NCI-H69 (cell line): ENCODE results near the gene CAMK1G.

Experiments used
- DNase-seq: peaks from one replicate; lab custom pipeline; 2025; lab: John Stamatoyannopoulos, UW

Gene CAMK1G

DNA sequence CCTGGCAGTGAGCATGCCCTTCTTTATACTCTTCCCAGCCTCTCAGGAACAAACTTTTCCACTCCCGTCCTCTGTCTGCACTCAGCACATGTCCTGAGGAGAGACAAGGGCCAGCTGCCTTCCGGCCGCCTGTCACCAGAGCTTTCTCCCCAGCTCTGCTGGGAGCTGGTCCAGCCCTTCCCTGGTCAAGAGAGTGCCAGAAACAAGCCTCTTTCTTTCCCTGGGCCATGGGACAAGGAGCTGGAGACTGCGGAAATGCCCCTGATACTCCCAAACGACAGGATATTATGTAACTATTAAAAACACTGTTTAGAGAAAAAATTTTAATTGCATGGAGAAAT lies 58.3 kb downstream of the CAMK1G start:
- no peak for DNase-seq

GRCh38 chr1:209642816-209643215 lies 59.3 kb downstream of the CAMK1G start:
- no peak for DNase-seq

DNA sequence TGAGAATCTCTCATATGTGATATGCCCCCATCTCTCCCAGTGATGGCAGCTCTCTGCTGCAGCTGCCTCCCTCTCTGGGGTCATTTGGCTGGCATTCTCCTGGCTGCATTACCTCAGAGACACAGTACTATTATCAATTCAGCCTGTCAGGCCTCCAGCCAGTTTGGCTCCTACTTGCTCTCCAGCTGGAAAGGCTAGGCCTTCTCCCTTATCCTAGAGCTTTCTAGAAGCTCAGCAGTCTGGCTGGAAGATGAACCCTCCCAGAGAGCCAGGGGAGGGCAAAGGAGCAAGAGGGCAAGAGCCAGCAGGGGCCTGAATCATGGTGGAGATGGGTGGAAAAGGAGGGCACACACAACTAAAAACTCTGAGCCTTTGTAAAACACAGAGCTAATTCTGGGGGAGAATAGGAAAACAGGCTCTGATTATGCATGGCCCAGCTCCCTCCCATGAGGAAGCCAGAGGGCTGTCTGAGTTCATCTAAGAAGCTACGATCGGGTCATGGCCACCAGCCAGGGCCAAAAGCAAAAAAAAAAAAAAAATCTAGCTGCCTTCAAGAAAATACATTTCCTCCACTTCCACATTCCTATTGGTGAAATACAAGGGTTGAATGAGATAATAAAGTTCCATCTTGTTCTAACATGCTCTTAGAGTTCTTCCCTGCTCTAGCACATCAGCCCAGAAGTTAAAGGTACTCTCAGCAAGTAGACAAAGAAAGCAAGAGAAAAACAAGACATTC lies 59.9 kb downstream of the CAMK1G start:
- no peak for DNase-seq

DNA sequence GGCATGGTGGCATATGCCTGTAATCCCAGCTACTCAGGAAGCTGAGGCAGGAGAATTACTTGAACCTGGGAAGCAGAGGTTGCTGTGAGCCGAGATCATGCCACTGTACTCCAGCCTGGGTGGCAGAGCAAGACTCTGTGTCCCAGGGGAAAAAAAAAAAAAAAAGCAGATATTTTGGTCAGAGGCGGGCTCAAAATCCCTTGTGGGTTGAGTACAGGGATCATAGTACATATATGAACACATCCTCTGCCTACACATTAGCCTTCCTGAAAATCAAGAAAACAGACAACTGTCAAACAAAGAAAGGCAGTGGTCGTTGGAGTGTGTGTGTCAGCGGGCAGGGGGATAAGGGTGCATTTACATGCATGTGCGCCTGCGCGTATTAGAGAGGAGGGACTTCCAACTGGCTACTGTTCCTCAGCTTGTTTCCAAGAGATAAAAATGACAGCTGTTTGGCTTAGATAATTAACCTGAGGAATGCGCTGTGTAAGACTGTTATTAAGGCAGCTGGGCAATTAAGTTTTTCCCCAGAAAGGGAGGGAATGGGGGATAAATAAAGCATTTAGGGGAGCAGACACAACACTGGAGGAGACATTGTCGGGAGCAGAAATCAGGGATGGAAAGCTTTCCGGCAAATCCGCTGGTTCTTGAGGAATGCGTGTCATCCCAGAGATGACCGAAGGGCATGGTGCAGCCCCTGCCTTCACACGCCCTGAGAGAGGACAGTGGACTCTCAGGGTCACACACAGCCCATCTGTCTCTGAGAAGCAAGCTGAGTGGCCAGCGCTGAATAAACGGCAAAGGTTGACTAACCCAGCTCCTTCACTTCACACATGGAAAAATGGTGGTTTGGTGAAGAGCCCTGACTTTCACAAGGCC lies 62.3 kb downstream of the CAMK1G start:
- DNase-seq: peak; percentile 56

GRCh38 chr1:209646558-209646957 lies 63.0 kb downstream of the CAMK1G start:
- DNase-seq: no peak

DNA sequence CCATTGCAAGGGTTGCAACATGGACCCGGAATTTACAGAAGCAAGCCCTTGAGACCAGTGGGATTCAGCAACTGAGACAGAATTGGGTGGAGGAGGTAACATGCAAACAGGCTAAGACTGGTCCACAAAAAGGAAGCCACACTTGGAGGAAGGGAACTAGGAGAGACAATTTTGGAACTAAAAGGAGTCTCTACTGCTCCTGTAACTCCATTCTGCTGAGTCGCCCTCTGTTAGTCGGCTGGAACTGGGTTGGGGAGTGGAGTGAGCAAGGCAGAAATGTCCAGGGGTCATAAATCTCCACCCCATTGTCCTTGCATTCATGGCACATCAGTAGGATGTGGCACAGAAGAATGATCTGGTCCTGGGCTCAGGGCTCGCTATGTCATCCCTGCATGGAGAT lies 63.6 kb downstream of the CAMK1G start:
- no peak for DNase-seq

DNA sequence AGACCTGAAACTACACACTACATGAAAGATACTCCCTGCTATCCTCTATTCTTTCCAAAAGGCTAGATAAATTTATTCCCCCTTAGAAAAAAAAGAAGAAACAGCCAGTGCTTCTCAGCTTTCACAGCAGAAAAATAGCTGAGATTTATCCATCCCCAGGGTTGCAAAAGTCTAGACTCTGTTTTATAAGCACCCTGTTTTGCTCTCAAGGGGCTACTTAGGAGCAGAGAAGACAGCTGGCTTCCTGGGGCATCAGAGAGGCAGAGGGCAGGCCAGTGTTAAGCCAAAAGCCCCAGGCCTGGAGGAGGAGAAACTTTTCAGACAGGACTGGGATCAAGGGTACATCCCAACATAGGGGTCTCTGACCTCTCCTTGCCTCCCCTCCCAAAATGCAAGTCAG lies 64.8 kb downstream of the CAMK1G start:
- DNase-seq: no peak

DNA sequence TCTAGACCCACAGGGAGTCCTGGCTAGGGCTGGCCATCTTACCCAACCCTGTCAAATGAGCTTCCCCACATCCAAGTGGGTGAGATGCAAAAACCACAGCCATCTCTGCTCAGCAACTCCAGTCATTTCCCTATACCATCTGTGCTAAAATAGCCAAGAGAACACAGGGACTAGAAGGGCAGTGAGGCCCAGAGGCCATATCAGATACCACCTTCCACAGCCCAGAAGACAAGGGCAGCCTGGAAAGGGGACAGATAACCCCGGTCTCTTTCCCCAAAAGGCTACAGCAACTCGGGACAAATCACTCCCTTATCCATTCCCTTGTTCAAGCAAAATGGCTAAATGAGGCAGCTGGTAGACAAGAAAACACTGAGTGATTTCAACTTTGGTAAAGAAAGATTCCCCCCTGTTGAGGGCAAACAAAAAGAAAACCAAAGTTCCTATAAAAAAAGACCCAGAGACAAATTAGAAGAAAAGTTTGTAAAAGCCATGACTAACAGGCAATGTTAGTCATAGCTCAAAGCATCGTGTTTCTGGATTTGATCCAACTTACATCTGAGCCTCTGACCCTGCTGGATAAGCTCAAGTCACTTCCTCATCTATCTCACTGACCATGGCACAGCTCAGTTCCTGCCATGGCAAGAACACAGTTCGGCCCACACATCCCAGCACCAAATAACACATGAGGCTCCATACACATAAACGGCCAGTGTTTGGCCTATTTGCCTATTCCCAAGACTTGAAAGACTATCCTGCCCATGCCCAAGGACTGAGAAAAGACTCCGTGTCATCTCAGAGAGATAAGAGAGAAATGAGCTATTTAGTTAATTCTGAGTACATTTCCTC lies 65.6 kb downstream of the CAMK1G start:
- DNase-seq: peak; percentile 10

DNA sequence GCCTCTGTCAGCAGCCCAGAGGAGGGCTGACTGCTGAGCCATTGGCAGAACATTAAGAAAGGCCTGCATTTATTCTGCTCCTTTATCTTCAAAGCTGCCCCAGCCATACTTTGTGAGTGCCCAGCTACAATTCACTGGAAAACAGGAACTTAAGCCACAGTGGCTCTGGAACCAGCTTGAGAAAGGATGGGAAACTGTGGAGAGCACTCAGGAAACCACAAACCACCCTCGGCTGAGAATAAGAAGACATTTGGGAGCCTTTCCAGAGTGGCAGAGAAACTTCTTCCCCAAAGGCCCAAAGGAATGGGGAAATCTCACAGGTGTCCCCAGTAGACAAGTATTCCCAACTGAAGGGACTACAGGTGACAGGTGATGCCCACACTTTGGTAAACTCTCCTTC lies 66.9 kb downstream of the CAMK1G start:
- DNase-seq: no peak

GRCh38 chr1:209651138-209651587 lies 67.6 kb downstream of the CAMK1G start:
- peak; percentile 6 for DNase-seq

GRCh38 chr1:209652121-209652735 lies 68.7 kb downstream of the CAMK1G start, which contains the start of gene LAMB3:
LAMB3 (minus strand) TSS chr1:209652425; CDS start chr1:209650944, 1,481 bp downstream.
- no peak for DNase-seq

- peak; percentile 71 for DNase-seq
These were observed 69.4 kb downstream of the CAMK1G start for GRCh38 chr1:209652873-209653401.

- no peak for DNase-seq
These were observed 70.4 kb downstream of the CAMK1G start for GRCh38 chr1:209653915-209654351.

- no peak for DNase-seq
These were observed 72.1 kb downstream of the CAMK1G start for GRCh38 chr1:209655411-209656231.

DNA sequence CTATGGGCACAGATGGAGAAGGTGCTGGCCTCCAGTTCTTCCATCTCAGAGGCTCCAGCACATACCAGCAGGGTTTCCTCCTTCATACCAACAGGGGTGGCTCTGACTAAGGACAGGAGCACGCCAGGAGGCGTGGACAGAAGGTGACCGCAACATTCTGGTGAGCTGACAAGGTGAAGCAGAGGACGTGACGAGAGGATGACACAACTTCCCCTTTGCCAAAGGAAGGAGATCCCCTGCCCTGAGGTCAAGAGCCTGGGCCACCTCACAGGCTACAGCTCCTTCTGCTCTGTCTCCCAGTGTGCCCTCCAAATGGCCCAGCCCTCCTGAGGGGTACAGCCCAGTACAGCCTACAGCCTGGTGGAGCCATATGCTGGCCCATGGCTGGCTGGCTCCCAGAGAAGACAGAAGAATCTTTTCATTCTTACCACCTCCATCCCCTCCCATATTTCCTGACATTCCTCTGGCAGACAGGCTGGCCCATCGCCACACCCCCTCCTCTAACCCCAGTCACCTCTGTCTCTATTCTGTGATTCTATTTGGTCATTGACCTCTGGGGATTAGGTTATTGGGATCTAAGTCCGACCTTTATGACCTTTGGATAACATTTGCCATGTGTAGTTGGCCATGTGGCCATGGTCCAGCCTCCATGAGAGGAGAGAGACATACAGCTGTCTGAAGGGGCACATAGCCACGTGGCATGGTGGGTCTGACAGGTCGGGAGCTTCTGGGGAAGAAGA lies 73.8 kb downstream of the CAMK1G start:
- no peak for DNase-seq

GRCh38 chr1:209657918-209658317 lies 74.4 kb downstream of the CAMK1G start:
- no peak for DNase-seq

GRCh38 chr1:209659909-209660308 lies 76.4 kb downstream of the CAMK1G start:
- no peak for DNase-seq

DNA sequence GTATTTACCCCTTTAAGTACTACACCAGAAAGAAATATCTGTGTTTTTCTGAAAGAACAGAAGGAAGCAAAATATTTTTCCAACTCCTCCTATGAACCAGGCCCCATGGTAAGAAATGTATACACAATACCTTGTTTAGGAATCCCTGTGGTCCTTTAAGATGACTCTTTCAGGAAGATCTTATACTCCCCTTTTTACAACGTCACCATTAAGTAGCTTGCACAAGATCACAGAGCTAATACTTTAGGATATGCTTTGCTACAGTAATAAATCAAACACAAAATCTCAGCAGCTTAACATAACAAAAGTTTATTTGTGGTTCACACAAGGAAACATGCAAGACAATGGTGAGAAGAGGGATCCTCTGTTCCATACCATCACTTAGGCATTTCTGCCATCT lies 77.6 kb downstream of the CAMK1G start:
- DNase-seq: no peak

DNA sequence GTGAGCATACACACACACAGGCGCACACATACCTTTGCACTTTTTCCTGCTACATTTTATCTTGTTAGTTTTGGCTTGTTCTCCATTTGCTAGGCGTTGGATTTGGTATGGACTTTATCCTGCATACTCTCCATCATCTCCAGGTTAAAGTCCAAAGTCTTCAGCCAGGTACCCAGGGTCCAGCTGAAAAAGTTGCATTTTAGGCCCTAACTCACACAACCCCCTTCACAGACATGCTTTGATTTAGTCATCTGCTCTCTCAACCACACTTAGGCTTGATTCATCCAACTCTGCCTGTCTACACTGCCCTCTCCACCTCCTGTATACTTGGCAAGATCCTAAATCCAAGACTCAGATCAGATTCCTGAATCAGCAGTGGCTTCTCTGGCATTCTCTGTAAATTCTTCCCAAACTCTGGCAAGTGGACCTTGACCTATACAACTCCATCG lies 79.4 kb downstream of the CAMK1G start:
- DNase-seq: no peak
